Islet of Langerhans (tissue), 1 donor: Measurements from ENCODE around the gene SLC34A2.

ENCODE experiments used
- FAIRE-seq: peaks from one replicate; lab custom pipeline; 2011; peaks lifted over from hg19 to GRCh38; lab: Jason Lieb, UNC

The SLC34A2 gene

GRCh38 chr4:25662306-25662705, 6.7 kb downstream of the SLC34A2 start:
- FAIRE-seq = no peak

GRCh38 chr4:25663781-25664180, 8.1 kb downstream of the SLC34A2 start:
- no peak for FAIRE-seq

DNA sequence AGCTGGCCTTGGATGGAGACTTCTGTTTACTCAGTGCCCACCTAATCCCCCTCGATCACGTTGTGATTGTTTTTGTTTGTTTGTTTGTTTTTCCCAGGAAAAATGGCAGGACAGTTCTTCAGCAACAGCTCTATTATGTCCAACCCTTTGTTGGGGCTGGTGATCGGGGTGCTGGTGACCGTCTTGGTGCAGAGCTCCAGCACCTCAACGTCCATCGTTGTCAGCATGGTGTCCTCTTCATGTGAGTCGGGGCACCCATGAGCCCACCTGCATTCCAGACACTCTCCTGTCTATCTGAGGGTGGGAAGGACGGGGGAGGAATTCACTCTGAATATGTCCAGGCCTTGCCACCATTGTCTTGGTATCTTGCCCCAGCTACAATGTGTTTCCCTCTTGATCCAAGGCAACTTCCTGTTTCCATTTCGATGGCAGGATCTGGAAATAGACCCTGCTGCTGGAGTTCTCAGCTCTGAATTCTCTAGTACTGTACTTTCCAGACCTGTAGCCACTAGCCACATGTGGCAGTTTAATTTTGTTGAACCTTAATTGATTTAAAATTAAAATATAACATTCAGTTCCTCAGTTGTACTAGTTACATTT, 10.5 kb downstream of the SLC34A2 start:
- FAIRE-seq = no peak

DNA sequence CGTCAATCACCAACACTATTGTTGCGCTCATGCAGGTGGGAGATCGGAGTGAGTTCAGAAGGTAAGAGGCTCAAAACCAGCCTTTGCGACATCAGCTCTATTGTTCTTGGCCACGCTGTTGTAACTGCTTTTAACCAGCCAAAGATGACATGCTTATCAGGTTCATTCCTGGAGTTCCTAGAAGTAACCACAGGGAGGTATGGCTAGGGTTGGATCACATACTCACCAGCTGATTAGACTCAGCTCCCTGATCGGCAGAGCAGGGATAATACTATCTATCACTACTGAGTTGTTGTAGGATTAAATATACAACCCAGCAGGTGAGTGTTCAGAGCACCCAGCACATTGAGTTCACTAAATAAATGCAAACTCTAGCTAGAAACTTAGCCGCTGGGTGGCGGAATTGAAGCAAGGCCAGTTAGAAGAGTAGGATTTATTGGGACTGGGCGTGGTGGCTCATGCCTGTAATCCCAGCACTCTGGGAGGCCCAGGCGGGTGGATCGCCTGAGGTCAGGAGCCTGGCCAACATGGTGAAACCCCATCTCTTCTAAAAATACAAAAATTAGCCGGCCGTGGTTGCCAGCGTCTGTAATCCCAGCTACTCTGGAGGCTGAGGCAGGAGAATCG, 12.4 kb downstream of the SLC34A2 start:
- no peak for FAIRE-seq

DNA sequence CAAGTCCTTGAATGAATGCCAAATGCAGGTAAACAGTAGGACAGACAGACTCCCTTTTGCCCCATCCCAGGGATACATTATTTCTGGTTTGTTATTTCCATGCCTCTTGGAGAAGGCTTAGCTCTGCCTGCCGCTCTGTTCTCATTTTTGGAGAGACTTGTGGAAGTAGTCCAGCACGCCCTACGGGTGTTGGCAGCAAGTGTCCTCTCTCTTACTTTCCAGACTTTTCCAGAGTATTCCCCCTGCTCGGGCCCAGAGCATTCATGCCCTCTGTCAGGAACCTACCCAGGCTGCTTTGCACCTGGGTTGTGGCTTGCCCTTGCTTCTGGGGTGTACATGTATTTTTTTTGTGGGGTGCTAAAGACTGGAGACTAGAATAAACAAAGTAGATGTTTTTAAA, 15.3 kb downstream of the SLC34A2 start:
- no peak for FAIRE-seq

DNA sequence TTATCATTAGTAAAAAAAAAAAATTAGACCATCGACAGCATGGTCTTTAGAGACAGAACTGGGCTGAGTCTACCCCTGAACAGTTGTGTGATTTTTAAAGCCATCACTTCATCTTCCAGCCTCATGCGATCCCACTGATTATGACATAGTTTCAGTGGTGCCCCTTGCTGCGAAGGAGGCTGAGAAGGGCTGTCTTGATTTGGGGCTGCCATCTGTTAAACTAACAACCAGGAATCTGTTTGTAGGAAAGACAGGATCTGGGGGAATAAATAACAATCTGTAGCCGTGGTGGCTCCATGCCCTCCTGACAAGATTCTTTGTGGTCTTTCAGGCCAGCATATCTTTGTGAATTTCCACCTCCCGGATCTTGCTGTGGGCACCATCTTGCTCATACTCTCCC, 17.1 kb downstream of the SLC34A2 start:
- FAIRE-seq = no peak

DNA sequence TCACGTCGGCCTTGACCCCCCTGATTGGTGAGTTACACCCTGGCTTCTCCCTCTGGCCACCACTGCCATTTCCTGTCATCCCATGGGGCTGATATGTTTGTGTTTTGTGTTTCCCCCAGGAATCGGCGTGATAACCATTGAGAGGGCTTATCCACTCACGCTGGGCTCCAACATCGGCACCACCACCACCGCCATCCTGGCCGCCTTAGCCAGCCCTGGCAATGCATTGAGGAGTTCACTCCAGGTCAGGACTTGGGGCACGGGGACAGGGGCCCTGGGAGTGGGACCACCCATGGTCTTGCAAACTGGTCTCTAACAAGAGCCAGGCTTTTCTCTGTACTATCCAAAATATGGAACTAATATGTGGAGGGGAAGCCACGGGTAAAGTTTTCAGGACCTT, 18.7 kb downstream of the SLC34A2 start:
- FAIRE-seq = no peak

DNA sequence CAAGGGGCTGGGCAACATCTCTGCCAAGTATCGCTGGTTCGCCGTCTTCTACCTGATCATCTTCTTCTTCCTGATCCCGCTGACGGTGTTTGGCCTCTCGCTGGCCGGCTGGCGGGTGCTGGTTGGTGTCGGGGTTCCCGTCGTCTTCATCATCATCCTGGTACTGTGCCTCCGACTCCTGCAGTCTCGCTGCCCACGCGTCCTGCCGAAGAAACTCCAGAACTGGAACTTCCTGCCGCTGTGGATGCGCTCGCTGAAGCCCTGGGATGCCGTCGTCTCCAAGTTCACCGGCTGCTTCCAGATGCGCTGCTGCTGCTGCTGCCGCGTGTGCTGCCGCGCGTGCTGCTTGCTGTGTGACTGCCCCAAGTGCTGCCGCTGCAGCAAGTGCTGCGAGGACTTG, 20.6 kb downstream of the SLC34A2 start:
- FAIRE-seq = no peak

- no peak for FAIRE-seq
Observed at GRCh38 chr4:25677157-25677556, 21.5 kb downstream of the SLC34A2 start.

- FAIRE-seq = no peak
Observed at GRCh38 chr4:25677943-25678342, 22.3 kb downstream of the SLC34A2 start.

- FAIRE-seq = no peak
Observed at GRCh38 chr4:25687773-25688172, 32.1 kb downstream of the SLC34A2 start.

DNA sequence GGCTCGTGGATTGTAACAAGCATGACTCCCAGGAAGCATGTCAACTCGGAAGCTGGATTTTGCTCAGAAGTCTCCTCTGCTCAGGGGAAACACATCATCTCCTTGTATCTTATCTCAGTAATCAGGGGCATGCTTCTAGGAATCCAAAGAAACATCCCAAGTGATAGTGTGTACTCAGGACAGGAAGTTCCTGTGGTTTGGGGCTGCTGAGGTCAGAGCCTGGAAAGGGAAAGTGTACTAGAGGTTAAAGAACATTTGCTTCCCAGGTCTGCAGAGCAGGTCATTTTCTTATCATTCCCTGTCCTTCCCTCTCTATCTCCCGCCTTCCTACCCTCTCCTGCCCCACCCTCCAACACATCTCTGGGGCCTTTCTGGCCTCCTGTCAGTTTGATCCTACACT, 38.8 kb downstream of the SLC34A2 start:
- no peak for FAIRE-seq

- no peak for FAIRE-seq
Observed at GRCh38 chr4:25696409-25696808, 40.8 kb downstream of the SLC34A2 start.

DNA sequence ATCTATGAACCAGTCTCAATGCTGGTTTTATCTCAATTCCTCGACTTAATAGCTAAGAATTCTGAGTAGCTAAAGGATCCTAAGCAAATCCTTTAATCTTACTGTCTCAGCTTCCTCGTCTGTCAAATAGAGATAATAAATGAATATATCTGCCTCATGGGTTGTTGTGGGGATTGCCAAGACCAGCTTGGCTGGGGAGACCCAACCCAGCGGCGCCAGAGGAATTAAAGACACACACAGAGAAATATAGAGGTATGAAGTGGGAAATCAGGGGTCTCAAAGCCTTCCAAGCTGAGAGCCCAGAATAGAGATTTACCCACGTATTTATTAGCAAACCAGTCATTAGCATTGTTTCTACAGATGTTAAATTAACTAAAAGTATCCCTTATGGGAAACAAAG, 41.9 kb downstream of the SLC34A2 start:
- no peak for FAIRE-seq

GRCh38 chr4:25700661-25701060, 45.0 kb downstream of the SLC34A2 start:
- FAIRE-seq = no peak

DNA sequence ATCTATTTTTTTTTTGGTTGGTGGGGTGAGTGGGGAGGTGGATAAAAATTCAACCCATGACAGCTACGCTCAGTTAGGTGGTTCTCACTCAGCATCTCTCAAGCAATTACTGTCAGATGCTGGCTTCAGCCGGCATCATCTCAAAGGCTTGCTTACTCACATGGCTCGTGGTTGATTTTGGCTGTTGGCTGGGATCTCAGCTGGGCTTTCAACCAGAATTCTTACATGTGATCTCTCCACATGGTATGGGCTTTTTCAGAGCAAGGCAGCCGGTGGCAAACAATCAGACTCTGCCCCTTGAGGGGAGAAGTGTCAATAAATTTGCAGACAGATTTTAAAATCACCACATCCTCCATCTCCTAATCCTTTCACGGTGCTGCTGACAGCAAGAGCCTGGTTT, 47.2 kb downstream of the SLC34A2 start:
- FAIRE-seq = no peak

GRCh38 chr4:25703731-25704388, 48.2 kb downstream of the SLC34A2 start:
- no peak for FAIRE-seq

DNA sequence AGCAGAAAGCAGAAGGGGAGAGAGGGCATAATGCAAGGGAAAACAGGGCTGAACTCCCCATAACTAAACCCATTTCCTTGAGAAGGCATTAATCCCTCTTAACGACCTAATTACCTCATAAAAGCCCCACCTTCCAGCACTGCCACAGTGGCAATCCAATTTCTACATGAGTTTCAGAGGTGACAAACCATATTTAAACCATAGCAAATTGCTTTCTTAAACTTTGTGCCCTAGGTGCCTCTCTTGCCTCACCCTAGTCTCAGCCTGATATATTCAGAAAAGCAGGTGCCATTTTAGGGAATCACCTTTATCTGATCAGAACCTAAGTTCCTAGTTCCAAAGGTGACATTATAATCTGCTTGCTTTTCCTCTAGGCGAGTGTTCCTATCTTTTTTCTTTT, 48.9 kb downstream of the SLC34A2 start:
- FAIRE-seq = no peak

DNA sequence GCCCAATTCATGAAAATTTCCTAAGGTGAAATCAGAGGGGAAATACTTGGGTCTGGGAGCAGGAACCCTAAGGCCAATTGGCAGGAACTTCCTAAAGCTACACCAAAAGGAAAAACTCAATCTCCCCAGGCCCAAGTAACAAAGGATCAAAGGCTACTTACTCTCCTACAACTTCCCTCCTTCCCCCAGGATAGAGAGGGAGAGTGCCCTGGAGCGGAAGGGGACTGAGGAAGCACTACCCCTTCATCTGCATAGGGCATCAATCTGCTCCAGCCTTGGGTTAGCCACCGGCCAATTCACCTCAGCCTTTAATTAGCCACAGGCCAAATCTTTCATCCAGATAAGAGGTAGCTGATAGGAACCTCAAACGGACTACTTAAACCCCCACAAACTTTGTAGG, 55.0 kb downstream of the SLC34A2 start:
- no peak for FAIRE-seq

GRCh38 chr4:25712611-25713010, 57.0 kb downstream of the SLC34A2 start:
- no peak for FAIRE-seq

DNA sequence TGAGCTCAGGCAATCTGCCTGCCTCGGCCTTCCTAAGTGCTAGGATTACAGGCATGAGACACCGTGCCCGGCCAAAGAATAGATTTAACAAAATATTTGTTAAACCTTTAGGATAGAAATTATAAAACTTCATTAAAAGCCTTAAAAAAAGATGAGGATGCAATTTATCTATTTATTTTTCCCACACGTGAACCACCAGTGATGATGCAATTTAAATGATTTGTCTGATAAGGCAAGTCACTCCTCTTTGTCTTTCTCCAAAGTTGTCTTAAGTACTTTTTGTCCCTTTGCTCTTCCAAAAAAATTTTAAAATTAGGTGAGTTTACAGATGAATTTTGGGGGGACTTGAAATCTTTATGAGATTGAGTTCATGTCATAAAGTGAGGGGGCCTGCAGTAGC, 58.2 kb downstream of the SLC34A2 start:
- no peak for FAIRE-seq

GRCh38 chr4:25722964-25723363, 67.3 kb downstream of the SLC34A2 start:
- FAIRE-seq = no peak

GRCh38 chr4:25723409-25723808, 67.8 kb downstream of the SLC34A2 start:
- FAIRE-seq = no peak

GRCh38 chr4:25725870-25726269, 70.2 kb downstream of the SLC34A2 start:
- FAIRE-seq = no peak
